DOHH2 (cell line): Measurements from ENCODE around the gene ST3GAL2.
A peak's percentile ranks its signal among the peaks of the same experiment; 100 is the strongest.
"Not testable (repeated sequence)": the region's sequence is repeated elsewhere in the genome, so short reads cannot be mapped to it uniquely, and the experiment has no call there.

Experiments
- H3F3A ChIP-seq: fragments of 200-600 bp; sonication (generic), shearing (Covaris generic); 2 replicates; pipeline ENCODE4 v1.6.0; 2016; ENCODE audit warnings: antibody characterized with exemption, mild to moderate bottlenecking; ENCODE audit not compliant: control insufficient read depth, insufficient read depth
- H3K27ac ChIP-seq: fragments of 200-600 bp; sonication (generic); 2 replicates; pipeline ENCODE4 v1.5.1; 2014; ENCODE audit warnings: low read depth, mild to moderate bottlenecking, low read length, moderate library complexity
- H3K27me3 ChIP-seq: fragments of 200-600 bp; sonication (generic); 2 replicates; pipeline ENCODE4 v1.6.1; 2014; ENCODE audit warnings: mild to moderate bottlenecking, low read length, mixed read lengths; ENCODE audit not compliant: control insufficient read depth
- H3K36me3 ChIP-seq: fragments of 200-600 bp; sonication (generic); 2 replicates; pipeline ENCODE4 v1.6.1; 2014; ENCODE audit warnings: mild to moderate bottlenecking, low read length, moderate library complexity, mixed read lengths; ENCODE audit not compliant: control insufficient read depth
- H3K4me1 ChIP-seq: fragments of 200-600 bp; sonication (generic); 2 replicates; pipeline ENCODE4 v1.6.1; 2014; ENCODE audit warnings: mild to moderate bottlenecking, low read length, mixed read lengths; ENCODE audit not compliant: control insufficient read depth
- H3K4me2 ChIP-seq: fragments of 200-600 bp; sonication (generic); 2 replicates; pipeline ENCODE4 v1.6.0; 2014; ENCODE audit warnings: mild to moderate bottlenecking, low read length, moderate library complexity
- H3K4me3 ChIP-seq: fragments of 200-600 bp; sonication (generic); 2 replicates; pipeline ENCODE4 v1.5.1; 2014; ENCODE audit warnings: mild to moderate bottlenecking, low read length, mixed read lengths
- H3K79me2 ChIP-seq: fragments of 200-600 bp; sonication (generic); 2 replicates; pipeline ENCODE4 v1.6.1; 2014; ENCODE audit warnings: mild to moderate bottlenecking, low read length, mixed read lengths; ENCODE audit not compliant: control insufficient read depth
- H3K9me2 ChIP-seq: fragments of 200-600 bp; sonication (generic); replicated peaks from 2 replicates; pipeline ENCODE4 v1.6.1; 2014; ENCODE audit warnings: mild to moderate bottlenecking, low read length, mixed read lengths; ENCODE audit not compliant: control insufficient read depth
- H3K9me3 ChIP-seq: fragments of 200-600 bp; sonication (generic); 2 replicates; pipeline ENCODE4 v1.6.1; 2014; ENCODE audit warnings: antibody characterized with exemption, low read length, mixed read lengths; ENCODE audit not compliant: control insufficient read depth, insufficient read depth
- H4K20me1 ChIP-seq: fragments of 200-600 bp; sonication (generic); 2 replicates; pipeline ENCODE4 v1.6.0; 2014; ENCODE audit warnings: low read depth, mild to moderate bottlenecking, antibody characterized with exemption, low read length, moderate library complexity; ENCODE audit not compliant: control insufficient read depth, insufficient read depth
- CTCF ChIP-seq: fragments of 200-600 bp; sonication (generic); IDR thresholded peaks from one replicate; pipeline ENCODE4 v1.5.1; 2014; ENCODE audit warnings: antibody characterized with exemption, mild to moderate bottlenecking, low read depth, low read length; ENCODE audit not compliant: poor library complexity, severe bottlenecking
- EZH2phosphoT487 ChIP-seq: fragments of 200-600 bp; sonication (generic); IDR thresholded peaks from 2 replicates; pipeline ENCODE4 v1.6.1; 2017; ENCODE audit warnings: borderline replicate concordance, mild to moderate bottlenecking, antibody characterized with exemption, low read length, moderate library complexity, mixed read lengths

The ST3GAL2 gene

GRCh38 chr16:70412385-70412784 lies 26.5 kb downstream of the ST3GAL2 start:
- H3K36me3 ChIP-seq: peaks cover 20% of the 10 kb centered on the region
- peaks cover 10% of the 10 kb centered on the region for H3F3A ChIP-seq
- no peak overlapping the region for H3K4me3 ChIP-seq
- H3K9me2 ChIP-seq: no peaks in the 10 kb centered on the region
- TF ChIP-seq EZH2phosphoT487: no peak
- TF ChIP-seq CTCF: no peak
- peaks cover 41% of the 10 kb centered on the region for H3K4me1 ChIP-seq
- H4K20me1 ChIP-seq: peaks cover 8% of the 10 kb centered on the region; the same call in 1 of the 2 replicates
- peaks cover 58% of the 10 kb centered on the region for H3K79me2 ChIP-seq
- no peak overlapping the region for H3K4me2 ChIP-seq
- H3K27ac ChIP-seq: no peak overlapping the region
- no peaks in the 10 kb centered on the region for H3K9me3 ChIP-seq
- no peaks in the 10 kb centered on the region for H3K27me3 ChIP-seq

GRCh38 chr16:70410734-70411133 lies 28.2 kb downstream of the ST3GAL2 start:
- no peak for TF ChIP-seq CTCF
- TF ChIP-seq EZH2phosphoT487: no peak
- H3K9me2 ChIP-seq: no peaks in the 10 kb centered on the region
- H3K9me3 ChIP-seq: no peaks in the 10 kb centered on the region
- peaks cover 7% of the 10 kb centered on the region for H3F3A ChIP-seq
- no peak overlapping the region for H3K4me3 ChIP-seq
- no peak overlapping the region for H3K4me2 ChIP-seq
- peaks cover 9% of the 10 kb centered on the region; the same call in 1 of the 2 replicates for H3K36me3 ChIP-seq
- no peaks in the 10 kb centered on the region for H3K27me3 ChIP-seq
- peaks cover 58% of the 10 kb centered on the region for H3K79me2 ChIP-seq
- peaks cover 4% of the 10 kb centered on the region; the same call in 1 of the 2 replicates for H4K20me1 ChIP-seq
- H3K4me1 ChIP-seq: peaks cover 38% of the 10 kb centered on the region
- H3K27ac ChIP-seq: no peak overlapping the region

GRCh38 chr16:70407811-70408274 lies 31.1 kb downstream of the ST3GAL2 start:
- Histone ChIP-seq H3K27me3 (no peaks in the 10 kb centered on the region), H4K20me1 (peaks cover 4% of the 10 kb centered on the region; the same call in 1 of the 2 replicates), H3K36me3 (peaks cover 9% of the 10 kb centered on the region), H3K9me3 (no peaks in the 10 kb centered on the region), H3F3A (peaks cover 10% of the 10 kb centered on the region), H3K79me2 (peaks cover 66% of the 10 kb centered on the region), H3K4me2 (peak overlapping the region; percentile 65), H3K9me2 (no peaks in the 10 kb centered on the region), H3K4me3 (peak overlapping the region; percentile 47), H3K4me1 (peaks cover 67% of the 10 kb centered on the region), H3K27ac (0 out of 2 replicates have a peak overlapping the region, but pooled peaks have one; percentile 13)
- TF ChIP-seq CTCF: no peak
- TF ChIP-seq EZH2phosphoT487: no peak

GRCh38 chr16:70406104-70406503 lies 32.8 kb downstream of the ST3GAL2 start:
- not testable (repeated sequence) for H3K27ac ChIP-seq, H4K20me1 ChIP-seq, H3K27me3 ChIP-seq, H3K9me3 ChIP-seq, H3K36me3 ChIP-seq, H3K4me2 ChIP-seq, H3K9me2 ChIP-seq, H3K4me3 ChIP-seq
- H3F3A ChIP-seq: peaks cover 10% of the 10 kb centered on the region
- peaks cover 79% of the 10 kb centered on the region for H3K79me2 ChIP-seq
- peaks cover 76% of the 10 kb centered on the region for H3K4me1 ChIP-seq
